Central memory CD8-positive, alpha-beta T cell (primary cell): Measurements from ENCODE around the gene SIRPB1.
"Not testable (repeated sequence)": the region's sequence is repeated elsewhere in the genome, so short reads cannot be mapped to it uniquely, and the experiment has no call there.

Source experiments
- ATAC-seq: fragments of 150-1000 bp; cut with Tn5 transposase; replicated peaks from 2 replicates; pipeline ENCODE4 v1.10.0; 2022; ENCODE audit warnings: mild to moderate bottlenecking, moderate FRiP score, moderate number of reproducible peaks; ENCODE audit not compliant: poor library complexity, severe bottlenecking; ENCODE audit errors: extremely low read depth
- DNase-seq, 2 donors: peaks; one replicate each; pipeline ENCODE4 v3.0.0; 2021; ENCODE audit warnings: low spot score in 2 of 2
- H3K27ac Mint-ChIP-seq: one replicate; pipeline ENCODE4 v1.8.0; 2022; ENCODE audit warnings: low read depth, mild to moderate bottlenecking, moderate library complexity, mixed read lengths
- H3K27me3 Mint-ChIP-seq: one replicate; pipeline ENCODE4 v1.8.0; 2022; ENCODE audit warnings: mixed read lengths
- H3K36me3 Mint-ChIP-seq: one replicate; pipeline ENCODE4 v1.8.0; 2022; ENCODE audit warnings: mild to moderate bottlenecking, moderate library complexity, mixed read lengths; ENCODE audit not compliant: insufficient read depth
- H3K4me1 Mint-ChIP-seq: one replicate; pipeline ENCODE4 v1.8.0; 2022; ENCODE audit warnings: mixed read lengths
- H3K4me3 Mint-ChIP-seq: one replicate; pipeline ENCODE4 v1.8.0; 2022; ENCODE audit warnings: mild to moderate bottlenecking, moderate library complexity, mixed read lengths
- H3K9me3 Mint-ChIP-seq: one replicate; pipeline ENCODE4 v1.8.0; 2022; ENCODE audit warnings: mixed read lengths

Gene SIRPB1

GRCh38 chr20:1652960-1653359 is 33.2 kb upstream of the SIRPB1 start:
- peak overlapping the region; percentile 76 for H3K27ac Mint-ChIP-seq
- H3K9me3 Mint-ChIP-seq: no peaks in the 10 kb centered on the region
- DNase-seq: no peak
- no peaks in the 10 kb centered on the region for H3K27me3 Mint-ChIP-seq
- peak overlapping the region; percentile 75 for H3K4me3 Mint-ChIP-seq
- H3K4me1 Mint-ChIP-seq: peaks cover 75% of the 10 kb centered on the region
- H3K36me3 Mint-ChIP-seq: peaks cover 13% of the 10 kb centered on the region
- no peak for ATAC-seq

- Mint-ChIP-seq H3K4me3 (peak overlapping the region; percentile 57), H3K27ac (peak overlapping the region; percentile 72), H3K4me1 (peaks cover 68% of the 10 kb centered on the region), H3K36me3 (peaks cover 15% of the 10 kb centered on the region), H3K27me3 (no peaks in the 10 kb centered on the region), H3K9me3 (no peaks in the 10 kb centered on the region)
- DNase-seq (no peak), ATAC-seq (no peak)
Observed at GRCh38 chr20:1652104-1652503, 32.3 kb upstream of the SIRPB1 start.

- Mint-ChIP-seq H3K9me3 (no peaks in the 10 kb centered on the region), H3K36me3 (peaks cover 15% of the 10 kb centered on the region), H3K27me3 (no peaks in the 10 kb centered on the region), H3K27ac (peak overlapping the region; percentile 72), H3K4me3 (peak overlapping the region; percentile 57), H3K4me1 (peaks cover 67% of the 10 kb centered on the region)
- ATAC-seq (no peak), DNase-seq (no peak)
Observed at GRCh38 chr20:1651268-1652058, 31.7 kb upstream of the SIRPB1 start.

- H3K36me3 Mint-ChIP-seq: peaks cover 10% of the 10 kb centered on the region
- no peak for DNase-seq
- no peaks in the 10 kb centered on the region for H3K27me3 Mint-ChIP-seq
- H3K4me3 Mint-ChIP-seq: no peak overlapping the region
- no peaks in the 10 kb centered on the region for H3K9me3 Mint-ChIP-seq
- peaks cover 37% of the 10 kb centered on the region for H3K4me1 Mint-ChIP-seq
- no peak for ATAC-seq
- no peak overlapping the region for H3K27ac Mint-ChIP-seq
Observed at GRCh38 chr20:1648101-1648500, 28.3 kb upstream of the SIRPB1 start.

- Mint-ChIP-seq H3K36me3 (peaks cover 10% of the 10 kb centered on the region), H3K27me3 (no peaks in the 10 kb centered on the region), H3K4me1 (peaks cover 29% of the 10 kb centered on the region), H3K4me3 (peak overlapping the region; percentile 34), H3K9me3 (no peaks in the 10 kb centered on the region), H3K27ac (no peak overlapping the region)
- ATAC-seq: no peak
- no peak for DNase-seq
Observed at GRCh38 chr20:1646975-1647431, 27.2 kb upstream of the SIRPB1 start.

GRCh38 chr20:1644101-1644962 is 24.5 kb upstream of the SIRPB1 start:
- no peak for ATAC-seq
- peaks cover 7% of the 10 kb centered on the region for H3K4me1 Mint-ChIP-seq
- DNase-seq: no peak
- peaks cover 6% of the 10 kb centered on the region for H3K9me3 Mint-ChIP-seq
- H3K36me3 Mint-ChIP-seq: peaks cover 8% of the 10 kb centered on the region
- no peaks in the 10 kb centered on the region for H3K27me3 Mint-ChIP-seq
- H3K27ac Mint-ChIP-seq: no peak overlapping the region
- no peak overlapping the region for H3K4me3 Mint-ChIP-seq

- DNase-seq, H3K9me3 Mint-ChIP-seq, H3K4me3 Mint-ChIP-seq, H3K27me3 Mint-ChIP-seq, ATAC-seq, H3K27ac Mint-ChIP-seq, H3K4me1 Mint-ChIP-seq: not testable (repeated sequence)
- H3K36me3 Mint-ChIP-seq: peaks cover 11% of the 10 kb centered on the region
Observed at GRCh38 chr20:1638643-1639042, 18.8 kb upstream of the SIRPB1 start.

- no peak overlapping the region for H3K4me3 Mint-ChIP-seq
- no peaks in the 10 kb centered on the region for H3K27me3 Mint-ChIP-seq
- DNase-seq (no peak), ATAC-seq (no peak)
- peaks cover 6% of the 10 kb centered on the region for H3K9me3 Mint-ChIP-seq
- no peak overlapping the region for H3K27ac Mint-ChIP-seq
- H3K36me3 Mint-ChIP-seq: peaks cover 12% of the 10 kb centered on the region
- peaks cover 12% of the 10 kb centered on the region for H3K4me1 Mint-ChIP-seq
Observed at GRCh38 chr20:1637755-1638154, 17.9 kb upstream of the SIRPB1 start.

GRCh38 chr20:1637226-1637625 is 17.4 kb upstream of the SIRPB1 start:
- Mint-ChIP-seq H3K9me3 (peaks cover 6% of the 10 kb centered on the region), H3K27ac (no peak overlapping the region), H3K27me3 (no peaks in the 10 kb centered on the region), H3K36me3 (peaks cover 15% of the 10 kb centered on the region), H3K4me1 (peaks cover 17% of the 10 kb centered on the region), H3K4me3 (no peak overlapping the region)
- no peak for DNase-seq
- no peak for ATAC-seq

GRCh38 chr20:1636621-1637020 is 16.8 kb upstream of the SIRPB1 start:
- no peak overlapping the region for H3K4me3 Mint-ChIP-seq
- peaks cover 23% of the 10 kb centered on the region for H3K4me1 Mint-ChIP-seq
- H3K9me3 Mint-ChIP-seq: peaks cover 6% of the 10 kb centered on the region
- H3K27me3 Mint-ChIP-seq: no peaks in the 10 kb centered on the region
- H3K27ac Mint-ChIP-seq: no peak overlapping the region
- H3K36me3 Mint-ChIP-seq: peaks cover 15% of the 10 kb centered on the region
- no peak for DNase-seq
- no peak for ATAC-seq

- DNase-seq (no peak), ATAC-seq (no peak)
- Mint-ChIP-seq H3K27me3 (no peaks in the 10 kb centered on the region), H3K4me1 (peaks cover 27% of the 10 kb centered on the region), H3K36me3 (peaks cover 17% of the 10 kb centered on the region), H3K4me3 (no peak overlapping the region), H3K9me3 (peaks cover 6% of the 10 kb centered on the region), H3K27ac (no peak overlapping the region)
Observed at GRCh38 chr20:1635291-1635979, 15.6 kb upstream of the SIRPB1 start.

- Mint-ChIP-seq H3K4me1 (peaks cover 27% of the 10 kb centered on the region), H3K27ac (no peak overlapping the region), H3K27me3 (no peaks in the 10 kb centered on the region), H3K36me3 (peaks cover 22% of the 10 kb centered on the region), H3K9me3 (no peaks in the 10 kb centered on the region), H3K4me3 (no peak overlapping the region)
- no peak for DNase-seq
- no peak for ATAC-seq
Observed at GRCh38 chr20:1633535-1633934, 13.7 kb upstream of the SIRPB1 start.
